Gastroesophageal sphincter (tissue), 4 donors: ENCODE measurements around the gene ALOX5AP. TPM values are rescaled to one million over a fixed set of nuclear protein-coding genes. Genes with fewer than 3 reads are reported as not detected.

ENCODE experiments used
- ATAC-seq: fragments of 150-250 bp; one replicate; pipeline ENCODE4 v1.9.1; 2016; ENCODE audit warnings: mild to moderate bottlenecking, moderate library complexity
- H3K27ac ChIP-seq, 4 donors: fragments of 200-600 bp; sonication (generic) in 3 of 4; 1 replicate in 3 of 4; 2 replicates in 1 of 4; pipeline ENCODE4 v1.5.1; 2016 to 2019
- H3K27me3 ChIP-seq: fragments of 200-600 bp; sonication (generic); one replicate; pipeline ENCODE4 v1.5.1; 2019
- H3K36me3 ChIP-seq, 2 donors: fragments of 200-600 bp; sonication (generic); one replicate each; pipeline ENCODE4 v1.5.1; 2019; ENCODE audit warnings: control low read depth in 1 of 2
- H3K4me1 ChIP-seq, 3 donors: fragments of 200-600 bp; sonication (generic); 1 replicate in 2 of 3; 2 replicates in 1 of 3; pipeline ENCODE4 v1.5.1; 2016 to 2019; ENCODE audit warnings: control low read depth in 2 of 3
- H3K4me3 ChIP-seq, 2 donors: fragments of 200-600 bp; sonication (generic); one replicate each; pipeline ENCODE4 v1.5.1; 2019; ENCODE audit warnings: mild to moderate bottlenecking in 1 of 2, moderate library complexity in 1 of 2
- H3K9me3 ChIP-seq, 3 donors: fragments of 200-600 bp; sonication (generic); one replicate each; pipeline ENCODE4 v1.5.1; 2017 to 2019; ENCODE audit warnings: control low read depth in 2 of 3
- CTCF ChIP-seq, 4 experiments: fragments of 200-600 bp in 2 of 4; fragments of 450-650 bp in 2 of 4; sonication (generic) in 1 of 4; IDR thresholded peaks; one replicate each; pipeline ENCODE4 v1.5.1; 2017 to 2019; ENCODE audit warnings: antibody characterized with exemption in 4 of 4, mild to moderate bottlenecking in 2 of 4, moderate library complexity in 2 of 4
- EP300 ChIP-seq: sonication (generic); formaldehyde crosslinking; IDR thresholded peaks from one replicate; pipeline ENCODE4 v1.6.1; 2017; ENCODE audit warnings: antibody characterized with exemption, mild to moderate bottlenecking
- POLR2A ChIP-seq, 2 donors: fragments of 450-650 bp; IDR thresholded peaks; one replicate each; pipeline ENCODE4 v1.6.1; 2017; ENCODE audit warnings: antibody characterized with exemption in 2 of 2, mild to moderate bottlenecking in 2 of 2, moderate library complexity in 1 of 2
- POLR2AphosphoS5 ChIP-seq: sonication (generic); formaldehyde crosslinking; IDR thresholded peaks from one replicate; pipeline ENCODE4 v1.6.1; 2017; ENCODE audit warnings: antibody characterized with exemption
- WGBS, 2 donors: methylation state at CpG; one replicate each; pipeline ENCODE4 v1.1.5; 2018; ENCODE audit warnings: low coverage in 1 of 2; 5-methylcytosine and 5-hydroxymethylcytosine counted together
- total RNA-seq, 4 donors: library from RNA; depleted of rRNA; stranded (reverse); fragments of >200 nt; gene quantifications; one replicate each; pipeline ENCODE4 v1.1.0, GENCODE V29; 2016

The ALOX5AP gene
- total RNA-seq, 4 donors from 2014 or later: 5.6 to 34.7 (median 19.7) TPM

GRCh38 chr13:30719525-30719914, 15.8 kb upstream of the ALOX5AP start:
- no peak for ATAC-seq
- Histone ChIP-seq H3K9me3 (no peaks in the 10 kb centered on the region), H3K27ac (no peak overlapping the region), H3K4me1 (no peaks in the 10 kb centered on the region), H3K27me3 (no peaks in the 10 kb centered on the region), H3K36me3 (no peaks in the 10 kb centered on the region), H3K4me3 (no peak overlapping the region)
- no peak for TF ChIP-seq POLR2A (IDR thresholded peaks at IDR 0.05)
- no peak for TF ChIP-seq EP300
- no peak for TF ChIP-seq CTCF (IDR thresholded peaks at IDR 0.05)
- no peak for TF ChIP-seq POLR2AphosphoS5
- WGBS, 2 donors: 74 to 89% methylated on average over 4 of the region's 4 CpGs

GRCh38 chr13:30720172-30720869, 15.0 kb upstream of the ALOX5AP start:
- no peak for ATAC-seq
- no peaks in the 10 kb centered on the region for H3K4me1 ChIP-seq
- H3K27ac ChIP-seq: no peak overlapping the region
- H3K4me3 ChIP-seq: no peak overlapping the region
- no peaks in the 10 kb centered on the region for H3K36me3 ChIP-seq
- no peaks in the 10 kb centered on the region for H3K27me3 ChIP-seq
- WGBS, 2 donors: 71 to 82% methylated on average over 3 of the region's 3 CpGs
- no peaks in the 10 kb centered on the region for H3K9me3 ChIP-seq
- TF ChIP-seq POLR2AphosphoS5: no peak
- TF ChIP-seq CTCF (IDR thresholded peaks at IDR 0.05): no peak

GRCh38 chr13:30721936-30722335, 13.4 kb upstream of the ALOX5AP start:
- Histone ChIP-seq H3K27ac (no peak overlapping the region), H3K4me1 (no peaks in the 10 kb centered on the region), H3K36me3 (no peaks in the 10 kb centered on the region), H3K27me3 (no peaks in the 10 kb centered on the region), H3K4me3 (no peak overlapping the region), H3K9me3 (no peaks in the 10 kb centered on the region)
- 77 to 93% methylated on average over 4 of the region's 4 CpGs for WGBS, 2 donors
- no peak for ATAC-seq
- TF ChIP-seq EP300 (no peak), CTCF (IDR thresholded peaks at IDR 0.05) (no peak), POLR2A (IDR thresholded peaks at IDR 0.05) (no peak), POLR2AphosphoS5 (no peak)

- Histone ChIP-seq H3K9me3 (no peaks in the 10 kb centered on the region), H3K4me1 (no peaks in the 10 kb centered on the region), H3K36me3 (no peaks in the 10 kb centered on the region), H3K27ac (no peak overlapping the region), H3K4me3 (no peak overlapping the region), H3K27me3 (no peaks in the 10 kb centered on the region)
- no peak for ATAC-seq
- WGBS, 2 donors: 81 to 86% methylated on average over 2 of the region's 2 CpGs
- TF ChIP-seq CTCF (IDR thresholded peaks at IDR 0.05) (no peak), POLR2AphosphoS5 (no peak)
Measured at GRCh38 chr13:30722361-30722760, 13.0 kb upstream of the ALOX5AP start.

- H3K4me3 ChIP-seq: no peak overlapping the region
- no peak overlapping the region for H3K27ac ChIP-seq
- no peaks in the 10 kb centered on the region for H3K27me3 ChIP-seq
- peaks cover 0 to 3% (median 0%) of the 10 kb centered on the region in 3 donors for H3K4me1 ChIP-seq
- no peaks in the 10 kb centered on the region for H3K9me3 ChIP-seq
- 100% methylated on average over 1 to 2 of the region's 3 CpGs for whole genome bisulfite sequencing, 2 donors
- TF ChIP-seq CTCF (IDR thresholded peaks at IDR 0.05) (no peak), EP300 (no peak), POLR2AphosphoS5 (no peak), POLR2A (IDR thresholded peaks at IDR 0.05) (no peak)
- H3K36me3 ChIP-seq: no peaks in the 10 kb centered on the region
- no peak for ATAC-seq
Measured at GRCh38 chr13:30724778-30725177, 10.6 kb upstream of the ALOX5AP start.
